CD4-positive, alpha-beta T cell treated with Interferon alpha-2 for 1 hour (primary cell): Measurements from ENCODE around the gene CRACR2B.
A peak's percentile ranks its signal among the peaks of the same experiment; 100 is the strongest.

Experiments
- DNase-seq, 2 donors: peaks; one replicate each; pipeline ENCODE4 v3.0.0-alpha.2; 2020 to 2022

CRACR2B gene

DNA sequence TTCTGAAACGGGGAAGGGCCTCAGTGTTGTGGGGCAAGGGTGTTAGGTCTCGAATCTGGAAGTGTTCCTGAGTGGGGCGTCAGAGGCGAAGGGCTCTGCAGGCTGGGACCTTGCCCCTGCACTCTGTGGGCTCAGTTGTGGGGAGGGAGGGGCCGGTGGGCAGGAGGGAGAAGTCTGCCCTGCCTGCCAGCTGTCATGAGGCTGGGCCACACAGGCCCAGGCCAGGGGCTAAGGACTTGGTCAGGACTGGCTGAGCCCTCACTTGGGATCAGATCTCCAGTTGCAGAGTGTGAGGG is at the start of gene CRACR2B:
Gene CRACR2B, plus strand, starts transcription at position 23 of the 296 bp plus-strand sequence. CDS start 689 bp downstream, outside the sequence.
- DNase-seq = no peak

- no peak for DNase-seq
Observed at GRCh38 chr11:778976-779954, 48.5 kb upstream of the CRACR2B start.

DNA sequence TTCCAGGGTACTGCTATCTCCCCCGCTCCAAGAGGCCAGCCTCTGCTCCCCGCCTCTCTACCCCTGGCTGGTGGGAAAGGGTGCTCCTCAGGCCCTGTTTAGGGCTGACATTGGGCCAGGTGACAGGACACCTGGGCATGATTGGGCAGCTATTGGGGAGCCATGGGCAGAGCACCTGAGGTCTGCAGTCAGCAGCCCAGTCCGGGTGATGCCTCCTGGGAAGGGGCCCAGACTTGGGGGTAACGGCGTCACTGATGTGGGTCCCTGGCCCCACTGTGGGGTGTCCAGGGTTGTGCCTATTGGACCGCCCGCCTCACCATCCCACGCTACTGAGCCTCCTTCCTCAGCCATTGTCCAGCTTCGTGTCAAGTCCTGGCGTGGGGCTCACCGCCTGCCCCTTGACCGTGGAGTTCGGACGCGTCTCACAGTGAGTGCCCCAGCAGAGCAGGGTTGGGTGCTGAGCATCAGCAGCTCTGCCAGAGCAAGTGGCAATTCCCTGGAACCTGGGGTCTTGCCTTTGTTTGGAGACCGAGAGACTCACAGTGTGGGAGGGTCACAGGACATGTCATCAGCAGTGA is 47.7 kb upstream of the CRACR2B start:
- no peak for DNase-seq

- no peak for DNase-seq
Observed at GRCh38 chr11:782264-783174, 45.2 kb upstream of the CRACR2B start.

DNA sequence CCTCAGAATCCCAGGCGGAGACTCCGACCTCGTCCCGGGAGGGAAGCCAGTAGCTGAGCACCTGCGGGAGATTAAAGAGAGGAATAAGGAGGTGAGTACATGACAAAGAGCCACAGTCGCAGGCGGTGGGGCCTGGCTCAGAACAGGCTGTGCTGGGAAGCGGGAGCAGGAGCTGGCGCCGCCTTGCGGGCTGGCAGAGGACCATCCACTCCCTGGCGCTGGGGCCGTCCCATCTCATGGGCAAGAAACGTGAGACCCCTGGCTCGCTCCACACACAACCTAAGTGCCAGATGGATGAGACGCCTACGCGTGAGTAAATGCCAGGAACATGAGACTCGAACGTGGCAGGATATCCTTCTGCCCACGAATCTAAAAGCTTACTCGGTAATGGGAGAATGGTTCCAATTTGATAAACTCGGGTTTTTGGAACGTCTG is 44.1 kb upstream of the CRACR2B start:
- DNase-seq = peak; percentile 27 to 37

DNA sequence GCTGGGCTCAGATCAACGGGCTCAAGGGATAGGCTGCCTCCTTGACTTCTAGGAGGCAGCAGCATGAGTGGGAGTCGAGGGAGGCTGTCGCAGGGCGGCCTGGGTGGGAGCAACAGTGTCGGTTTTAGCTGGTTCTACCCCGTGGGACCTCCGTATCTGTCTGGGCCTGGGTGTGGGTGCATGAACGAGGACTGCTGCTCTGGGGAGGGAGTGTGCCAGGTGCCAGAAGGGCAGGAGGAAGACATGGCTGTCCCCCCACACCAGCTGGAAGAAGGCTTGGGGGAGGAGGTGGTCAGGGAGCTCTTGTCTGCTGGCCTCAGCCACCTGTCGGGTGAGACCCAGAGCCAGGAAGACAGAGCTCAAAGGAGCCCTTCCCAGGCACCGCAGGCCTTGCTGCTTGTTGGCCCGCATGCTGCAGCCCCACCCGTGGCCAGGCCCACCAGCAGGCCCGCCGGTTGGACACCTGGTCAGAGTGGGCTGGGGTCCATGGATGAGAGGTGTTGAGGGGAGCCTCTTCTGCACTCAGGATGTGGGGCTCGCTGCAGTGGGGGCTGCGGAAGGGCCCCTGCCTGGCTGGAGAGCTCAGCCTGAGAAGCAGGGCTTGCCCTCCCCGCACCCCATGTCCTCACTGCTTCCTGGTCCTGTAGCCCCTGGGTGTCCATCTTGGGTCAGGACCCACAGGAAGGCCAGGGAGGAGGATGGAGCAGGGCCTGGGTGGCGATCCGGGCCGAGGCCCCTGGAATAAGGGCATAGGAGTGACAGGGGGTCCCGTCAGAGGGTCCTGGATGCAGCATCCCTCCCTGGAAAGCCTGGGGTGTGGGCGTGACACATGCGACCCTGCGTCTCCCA is 41.3 kb upstream of the CRACR2B start:
- no peak for DNase-seq

DNA sequence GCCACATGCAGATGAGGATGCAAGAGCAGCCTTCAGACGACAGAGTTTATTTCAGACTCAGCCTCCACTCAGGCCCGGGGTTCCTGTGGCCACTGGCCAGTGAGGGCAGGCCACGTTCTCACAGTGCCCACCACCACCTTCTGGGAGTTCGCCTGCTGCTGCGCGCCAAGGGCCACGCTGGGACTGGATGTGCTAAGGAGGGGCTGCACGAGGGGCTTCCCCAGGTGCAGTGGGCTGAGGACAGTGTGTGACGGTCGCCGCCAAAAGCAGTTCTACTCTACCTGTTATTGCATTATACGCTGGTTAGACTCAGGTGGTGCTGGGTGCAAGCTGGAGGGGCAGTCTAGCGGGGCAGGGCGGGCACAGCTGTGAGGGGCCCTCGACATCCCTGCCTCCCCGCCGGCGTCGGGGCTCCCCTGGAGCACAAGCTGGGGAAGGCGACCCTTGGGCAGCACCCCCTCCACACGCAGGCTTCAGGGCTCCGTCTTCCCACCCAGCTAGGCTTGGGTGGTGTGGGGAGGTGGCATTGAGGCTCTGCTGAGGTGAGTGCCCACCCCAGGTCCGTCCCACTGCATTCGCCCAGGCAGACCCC is 40.5 kb upstream of the CRACR2B start:
- no peak for DNase-seq

GRCh38 chr11:788009-788640 is 39.6 kb upstream of the CRACR2B start:
- DNase-seq = no peak

- DNase-seq = no peak
Observed at GRCh38 chr11:788953-789940, 38.5 kb upstream of the CRACR2B start.

DNA sequence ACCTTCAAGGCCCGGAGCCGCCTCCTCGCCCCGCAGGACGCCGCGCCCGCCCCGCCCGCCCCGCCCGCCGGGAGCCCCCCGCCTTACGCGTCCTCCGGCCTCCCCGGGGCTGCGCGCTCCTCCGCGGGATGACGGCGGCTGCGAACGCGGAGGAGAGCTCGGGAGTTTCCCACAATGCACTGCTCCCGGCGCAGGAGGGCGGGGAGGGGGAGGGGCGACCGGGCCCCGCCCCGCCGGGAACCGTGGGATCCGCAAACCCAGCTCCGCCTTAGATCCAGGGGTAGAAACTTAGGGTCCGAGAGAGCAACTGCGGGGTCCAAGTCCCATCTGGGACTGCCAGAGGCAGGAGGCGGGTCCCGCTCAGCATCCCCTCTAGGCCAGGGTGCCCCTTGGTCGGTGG is 37.8 kb upstream of the CRACR2B start, which contains the start of gene CEND1:
Gene CEND1, minus strand, starts transcription at position 148 of the 400 bp plus-strand sequence. CDS start 1,514 bp downstream, outside the sequence.
- DNase-seq = peak; percentile 15 to 53

DNA sequence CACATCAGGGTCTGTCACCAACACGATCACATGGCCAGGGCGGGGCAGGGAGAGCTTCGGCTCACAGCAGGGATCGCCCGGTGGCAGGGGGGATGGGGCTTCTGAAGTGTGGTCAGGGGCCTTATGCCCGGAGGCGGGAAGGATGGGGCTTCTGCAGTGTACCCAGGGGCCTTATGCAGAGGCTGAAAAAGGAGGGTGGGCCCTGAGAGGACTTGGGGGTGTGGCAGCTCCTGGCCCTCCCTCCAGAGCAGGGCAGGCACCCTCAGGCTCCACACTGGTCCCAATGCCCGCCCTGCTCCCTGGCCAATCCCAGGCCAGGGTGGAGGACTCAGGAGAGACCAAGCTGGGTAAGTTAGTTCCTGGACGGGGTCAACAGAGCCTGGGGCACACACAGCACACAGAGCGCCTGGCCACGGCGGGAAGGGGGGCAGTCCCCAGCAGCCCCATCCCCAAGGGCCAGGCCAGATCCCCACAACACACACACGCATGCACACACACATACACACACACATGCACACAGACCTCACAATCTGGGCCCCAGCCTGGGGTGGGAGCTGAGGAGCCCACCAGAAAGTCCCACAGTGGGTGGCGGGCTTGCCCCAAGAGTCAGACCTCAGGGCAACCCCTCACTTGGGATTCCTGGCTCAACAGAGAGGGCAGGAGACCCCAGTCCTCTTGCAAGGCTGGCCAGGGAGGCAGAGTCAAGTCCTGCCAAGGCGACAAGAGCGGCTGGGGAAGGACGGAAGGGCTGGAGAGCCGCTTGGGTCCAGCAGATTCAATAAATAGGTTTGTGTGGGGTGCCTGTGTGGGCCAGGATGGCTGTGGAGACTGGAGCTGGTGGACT is 36.8 kb upstream of the CRACR2B start:
- DNase-seq = no peak

GRCh38 chr11:791658-792534 is 35.8 kb upstream of the CRACR2B start:
- no peak for DNase-seq

DNA sequence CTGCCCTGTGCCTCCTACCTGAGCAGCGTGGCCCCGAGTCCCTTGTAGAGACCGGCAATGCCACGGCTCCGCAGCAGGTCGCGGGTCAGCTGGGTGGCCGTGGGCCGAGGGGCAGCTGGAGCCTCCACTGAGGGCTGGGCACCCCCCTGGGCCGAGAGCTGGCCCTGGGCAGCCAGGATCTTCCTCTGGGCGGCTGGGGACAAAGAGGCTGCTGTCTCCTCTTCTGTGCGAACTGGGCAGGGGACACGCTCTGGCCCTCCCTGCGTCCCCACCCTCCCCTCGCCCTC is 35.2 kb upstream of the CRACR2B start:
- no peak for DNase-seq

DNA sequence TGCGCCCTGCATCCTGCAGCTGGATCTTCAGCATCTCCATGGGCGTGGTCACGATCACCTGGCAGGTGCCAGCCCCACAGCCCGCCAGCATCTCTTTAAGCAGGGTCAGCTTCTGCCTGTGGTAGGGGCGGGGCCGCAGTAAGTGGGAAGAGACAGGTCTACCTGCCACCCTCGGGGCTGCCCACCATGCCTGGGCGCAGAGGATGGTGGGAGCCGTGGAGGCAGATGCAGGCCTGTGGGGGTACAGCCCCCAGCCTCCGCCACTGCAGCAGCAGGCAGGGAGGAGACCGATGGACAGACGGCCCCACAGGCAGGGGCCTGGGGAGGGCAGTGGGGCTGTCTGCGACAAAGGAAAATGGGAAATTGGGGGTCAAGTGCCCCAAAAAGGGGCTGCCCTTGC is 34.8 kb upstream of the CRACR2B start:
- DNase-seq = no peak

DNA sequence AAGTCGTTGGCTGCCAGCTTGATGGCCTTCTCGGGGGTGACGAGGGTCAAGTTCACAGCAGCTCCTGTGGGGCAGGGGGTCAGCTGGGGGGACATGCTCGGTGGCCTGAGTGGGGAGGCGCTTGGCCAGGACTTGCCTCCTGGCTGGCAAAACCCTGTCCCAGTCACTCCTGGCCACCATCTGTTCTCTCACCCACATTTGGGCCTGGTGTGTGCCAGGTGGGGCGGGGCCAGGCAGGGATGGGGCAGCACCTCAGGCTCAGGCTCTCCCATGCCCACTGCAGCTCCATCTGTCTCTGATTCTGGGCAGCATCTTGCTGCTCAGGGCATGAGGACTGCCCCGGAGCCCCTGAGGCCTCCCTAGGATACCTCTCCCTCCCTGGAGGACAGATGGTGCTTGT is 34.2 kb upstream of the CRACR2B start:
- DNase-seq = no peak

GRCh38 chr11:794013-794765 is 33.5 kb upstream of the CRACR2B start:
- DNase-seq = no peak
